ENCODE data around the gene PROM2. TPM values are rescaled to one million over a fixed set of nuclear protein-coding genes. Genes with fewer than 3 reads are reported as not detected.

The PROM2 gene
- total RNA-seq, 6 experiments from 2014 or later, result 0.12 to 0.68 (median 0.35) TPM; not detected in 1

DNA sequence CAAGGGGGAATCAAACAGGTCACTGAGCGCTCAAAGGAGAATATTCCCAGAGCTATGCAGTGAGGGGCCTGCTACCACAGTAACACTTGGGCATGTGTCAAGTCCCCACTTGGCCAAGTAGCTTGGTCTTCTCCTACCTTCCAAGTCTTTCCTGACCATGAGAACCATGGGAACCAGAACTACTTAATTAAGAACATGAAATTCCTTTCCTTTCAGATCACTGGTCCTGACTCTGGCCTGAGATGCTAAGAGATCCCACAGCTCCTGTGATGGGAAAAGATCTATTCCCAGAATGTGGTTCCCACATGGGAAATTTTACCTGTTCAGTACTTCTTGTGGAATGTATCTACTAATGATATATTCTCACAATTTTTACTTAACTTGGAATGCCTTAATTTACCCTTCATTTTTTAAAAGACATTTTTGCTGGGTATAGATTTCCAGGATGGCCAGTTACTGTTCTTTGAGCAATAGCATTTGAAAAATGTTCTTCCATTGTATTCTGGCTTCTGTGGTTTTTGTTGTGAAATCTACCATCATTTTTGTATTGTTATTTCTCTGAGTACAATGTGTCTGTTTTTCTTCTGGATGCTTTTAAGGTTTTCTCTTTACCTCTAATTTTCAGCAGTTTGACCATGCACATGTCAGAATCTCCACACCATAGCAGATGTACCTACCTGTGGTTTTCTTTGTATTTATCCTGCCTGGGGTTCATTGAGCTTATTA lies 60.8 kb downstream of the PROM2 start:
- peak overlapping the region; percentile 81; the same call in 1 of the 2 replicates for H3K27ac Mint-ChIP-seq
- DNase-seq, result no peak
- no peak overlapping the region for H3K4me3 Mint-ChIP-seq
- no peaks in the 10 kb centered on the region for H3K9me3 Mint-ChIP-seq
- no peak for TF ChIP-seq CTCF (IDR thresholded peaks at IDR 0.05)
- H3K27me3 Mint-ChIP-seq (ENCODE audit: insufficient read depth), result peaks cover 19% of the 10 kb centered on the region
- H3K36me3 Mint-ChIP-seq (ENCODE audit: low read depth), result no peaks in the 10 kb centered on the region
- H3K4me1 Mint-ChIP-seq (ENCODE audit: low read depth), result peaks cover 29% of the 10 kb centered on the region

DNA sequence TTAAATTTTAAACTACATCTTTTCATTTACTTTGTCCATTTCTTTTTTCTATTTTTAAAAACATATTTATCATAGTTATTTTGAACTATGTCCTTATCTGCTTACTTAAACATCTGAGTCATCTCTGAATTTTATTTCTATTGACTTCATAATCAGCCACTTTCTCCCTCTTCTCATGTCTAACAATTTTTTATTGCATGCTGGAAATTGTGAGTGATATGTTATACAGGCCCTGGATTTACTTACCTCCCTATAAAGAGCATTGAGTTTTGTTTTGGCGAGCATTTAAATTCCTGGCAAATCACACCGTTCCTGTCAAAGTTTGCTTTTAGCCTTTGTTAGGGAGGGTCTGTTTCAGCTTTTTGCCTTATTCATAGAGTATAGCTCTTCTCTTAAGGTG lies 62.2 kb downstream of the PROM2 start:
- no peak overlapping the region for H3K27ac Mint-ChIP-seq
- H3K4me3 Mint-ChIP-seq, result no peak overlapping the region
- no peaks in the 10 kb centered on the region for H3K9me3 Mint-ChIP-seq
- peaks cover 29% of the 10 kb centered on the region for H3K4me1 Mint-ChIP-seq (ENCODE audit: low read depth)
- H3K36me3 Mint-ChIP-seq (ENCODE audit: low read depth), result no peaks in the 10 kb centered on the region
- no peak for TF ChIP-seq CTCF (IDR thresholded peaks at IDR 0.05)
- no peak for DNase-seq
- H3K27me3 Mint-ChIP-seq (ENCODE audit: insufficient read depth), result peaks cover 27% of the 10 kb centered on the region

DNA sequence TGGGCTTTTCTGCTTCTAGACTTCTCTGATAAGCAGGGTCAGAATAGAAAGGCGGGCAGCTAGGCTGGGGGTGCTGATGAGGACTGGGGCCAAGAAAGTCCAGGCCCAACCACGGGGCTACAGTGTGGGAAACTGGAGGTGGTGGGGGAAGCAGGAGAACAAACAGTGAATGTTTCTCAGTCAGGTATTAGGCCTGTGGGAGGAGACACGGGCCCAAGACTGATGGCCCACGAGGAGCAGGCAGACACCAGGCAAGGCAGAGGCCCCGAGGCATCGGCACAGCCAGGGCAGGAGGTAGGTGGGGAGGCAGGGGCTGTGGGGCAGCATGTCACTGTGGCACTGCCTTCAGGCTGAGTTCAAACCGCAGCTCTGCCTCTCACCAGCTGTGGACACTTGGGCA lies 63.6 kb downstream of the PROM2 start:
- Mint-ChIP-seq H3K27ac (no peak overlapping the region), H3K4me1 (ENCODE audit: low read depth) (peaks cover 29% of the 10 kb centered on the region), H3K36me3 (ENCODE audit: low read depth) (no peaks in the 10 kb centered on the region), H3K4me3 (no peak overlapping the region), H3K9me3 (no peaks in the 10 kb centered on the region), H3K27me3 (ENCODE audit: insufficient read depth) (peaks cover 30% of the 10 kb centered on the region)
- DNase-seq, result no peak
- TF ChIP-seq CTCF (IDR thresholded peaks at IDR 0.05), result no peak

Other genes starting within 250 kb of the PROM2 start
- not detected for gene MAL, start 248.7 kb upstream of the PROM2 start, total RNA-seq (2021; fragmentation: NEBNext Ultra II Directional; extraction: Animal tissue kit (Norgen Biotek cat#: 25700))
- 10 to 100 TPM; 39.8 to 46.0 (median 41.3) TPM for gene MRPS5, start 152.6 kb upstream of the PROM2 start, total RNA-seq (2021; fragmentation: NEBNext Ultra II Directional; extraction: Animal tissue kit (Norgen Biotek cat#: 25700))
- 1 to 10 TPM; 6.3 to 8.2 (median 7.1) TPM for gene ZNF514, start 114.6 kb upstream of the PROM2 start, total RNA-seq (2021; fragmentation: NEBNext Ultra II Directional; extraction: Animal tissue kit (Norgen Biotek cat#: 25700))
- gene ZNF2, start 108.6 kb upstream of the PROM2 start, total RNA-seq (2021; fragmentation: NEBNext Ultra II Directional; extraction: Animal tissue kit (Norgen Biotek cat#: 25700)), result 1 to 10 TPM; 3.8 to 5.0 (median 4.0) TPM
- gene ZNF892, start 66.9 kb upstream of the PROM2 start, total RNA-seq (2021; fragmentation: NEBNext Ultra II Directional; extraction: Animal tissue kit (Norgen Biotek cat#: 25700)), result under 1 TPM; 0.43 to 0.87 (median 0.62) TPM
- 1 to 10 TPM in 2 of 6 experiments, under 1 TPM in 4; 0.56 to 2.4 (median 0.67) TPM for gene KCNIP3, start 22.9 kb downstream of the PROM2 start, total RNA-seq (2021; fragmentation: NEBNext Ultra II Directional; extraction: Animal tissue kit (Norgen Biotek cat#: 25700))
- gene FAHD2A, start 128.3 kb downstream of the PROM2 start, total RNA-seq (2021; fragmentation: NEBNext Ultra II Directional; extraction: Animal tissue kit (Norgen Biotek cat#: 25700)), result 10 to 100 TPM; 23.1 to 28.0 (median 26.3) TPM
- not detected for gene TRIM43B, start 210.3 kb downstream of the PROM2 start, total RNA-seq (2021; fragmentation: NEBNext Ultra II Directional; extraction: Animal tissue kit (Norgen Biotek cat#: 25700))

Data from HFFc6 (cell line).